CD4-positive, CD25-positive, alpha-beta regulatory T cell (primary cell): ENCODE results near the gene DHRSX. TPM values are rescaled to one million over a fixed set of nuclear protein-coding genes. Genes with fewer than 3 reads are reported as not detected.
"Not testable (repeated sequence)": the region's sequence is repeated elsewhere in the genome, so short reads cannot be mapped to it uniquely, and the experiment has no call there.

Source experiments
- ATAC-seq, 2 donors: fragments of 150-1000 bp; cut with Tn5 transposase; one replicate each; pipeline ENCODE4 v1.10.0; 2021; ENCODE audit warnings: low read depth in 2 of 2, moderate number of reproducible peaks in 2 of 2, moderate library complexity in 1 of 2
- DNase-seq, 3 donors: peaks; one replicate each; pipeline versions ENCODE4 v3.0.0 to v3.0.0-alpha.2; 2012 to 2022; ENCODE audit warnings: mixed read lengths in 1 of 3
- H3K27ac ChIP-seq: one replicate; pipeline ENCODE4 v1.7.0; 2013; ENCODE audit warnings: mild to moderate bottlenecking, low read length; ENCODE audit not compliant: insufficient read depth, poor library complexity, severe bottlenecking
- H3K27me3 ChIP-seq: one replicate; pipeline ENCODE4 v1.7.0; 2013; ENCODE audit warnings: low read length; ENCODE audit not compliant: control insufficient read depth, insufficient read depth
- H3K36me3 ChIP-seq: one replicate; pipeline ENCODE4 v1.7.0; 2013; ENCODE audit warnings: mild to moderate bottlenecking, low read length, moderate library complexity; ENCODE audit not compliant: control insufficient read depth, insufficient read depth
- H3K4me1 ChIP-seq: 2 replicates; pipeline ENCODE4 v1.7.0; 2013; ENCODE audit warnings: mild to moderate bottlenecking, low read length; ENCODE audit not compliant: insufficient read depth, control insufficient read depth, poor library complexity, severe bottlenecking
- H3K4me3 ChIP-seq: one replicate; pipeline ENCODE4 v1.7.0; 2013; ENCODE audit warnings: low read depth, mild to moderate bottlenecking, low read length, moderate library complexity
- H3K9me3 ChIP-seq, 2 experiments: 1 replicate in 1 of 2; 2 replicates in 1 of 2; pipeline ENCODE4 v1.7.0; 2013; ENCODE audit warnings: low read length in 2 of 2, mild to moderate bottlenecking in 1 of 2, moderate library complexity in 1 of 2; ENCODE audit not compliant: control insufficient read depth in 2 of 2
- H3K27ac Mint-ChIP-seq, 3 donors: one replicate each; pipeline ENCODE4 v1.8.0; 2020 to 2022; ENCODE audit warnings: mild to moderate bottlenecking in 3 of 3, mixed read lengths in 3 of 3, moderate library complexity in 2 of 3
- H3K27me3 Mint-ChIP-seq: one replicate; pipeline ENCODE4 v1.8.0; 2022; ENCODE audit warnings: mild to moderate bottlenecking, mixed read lengths
- H3K36me3 Mint-ChIP-seq: one replicate; pipeline ENCODE4 v1.8.0; 2020; ENCODE audit warnings: mixed read lengths
- H3K4me1 Mint-ChIP-seq, 4 donors: one replicate each; pipeline ENCODE4 v1.8.0; 2020 to 2022; ENCODE audit warnings: mixed read lengths in 4 of 4, mild to moderate bottlenecking in 1 of 4
- H3K4me3 Mint-ChIP-seq, 4 donors: one replicate each; pipeline ENCODE4 v1.8.0; 2020 to 2022; ENCODE audit warnings: mild to moderate bottlenecking in 4 of 4, mixed read lengths in 4 of 4, moderate library complexity in 3 of 4
- H3K9me3 Mint-ChIP-seq, 7 donors: one replicate each; pipeline ENCODE4 v1.8.0; 2020 to 2022; ENCODE audit warnings: mixed read lengths in 7 of 7, mild to moderate bottlenecking in 3 of 7, moderate library complexity in 2 of 7
- polyA plus RNA-seq, 4 donors: library from polyadenylated mRNA; unstranded; fragments of 300-500 nt; fragmentation: Illumina TruSeq; gene quantifications; one replicate each; pipeline ENCODE4 v1.2.3, GENCODE V29; 2021
- total RNA-seq: library from RNA; stranded (reverse); gene quantifications from one replicate; pipeline ENCODE4 v1.2.3, GENCODE V29; 2022

DHRSX gene
- total and polyA plus RNA-seq, 5 donors from 2014 or later, result 16.5 to 21.8 (median 18.4) TPM

- Mint-ChIP-seq H3K9me3 (peaks cover 0 to 2% (median 0%) of the 10 kb centered on the region in 7 donors), H3K4me3 (no peak overlapping the region), H3K27me3 (peaks cover 18% of the 10 kb centered on the region), H3K36me3 (no peaks in the 10 kb centered on the region), H3K27ac (no peak overlapping the region), H3K4me1 (no peaks in the 10 kb centered on the region)
- ATAC-seq (no peak), DNase-seq (no peak)
- Histone ChIP-seq H3K9me3 (no peaks in the 10 kb centered on the region), H3K4me3 (no peak overlapping the region), H3K27me3 (no peaks in the 10 kb centered on the region), H3K27ac (no peak overlapping the region), H3K36me3 (no peaks in the 10 kb centered on the region), H3K4me1 (no peaks in the 10 kb centered on the region)
Observed at GRCh38 chrX:2533424-2533823, 32.6 kb upstream of the DHRSX start.

- Mint-ChIP-seq H3K27me3 (peaks cover 11% of the 10 kb centered on the region), H3K4me1 (no peaks in the 10 kb centered on the region), H3K27ac (no peak overlapping the region), H3K4me3 (no peak overlapping the region), H3K9me3 (peaks cover 0 to 2% (median 0%) of the 10 kb centered on the region in 7 donors), H3K36me3 (no peaks in the 10 kb centered on the region)
- H3K27ac ChIP-seq, result no peak overlapping the region
- H3K27me3 ChIP-seq, result peaks cover 3% of the 10 kb centered on the region
- no peaks in the 10 kb centered on the region for H3K9me3 ChIP-seq
- no peaks in the 10 kb centered on the region for H3K36me3 ChIP-seq
- no peak overlapping the region for H3K4me3 ChIP-seq
- no peaks in the 10 kb centered on the region for H3K4me1 ChIP-seq
- DNase-seq, result no peak
- ATAC-seq, result no peak
Observed at GRCh38 chrX:2526390-2526789, 25.6 kb upstream of the DHRSX start.

- DNase-seq, result no peak
- Mint-ChIP-seq H3K4me1 (no peaks in the 10 kb centered on the region), H3K4me3 (no peak overlapping the region), H3K27me3 (peaks cover 11% of the 10 kb centered on the region), H3K27ac (no peak overlapping the region), H3K36me3 (no peaks in the 10 kb centered on the region), H3K9me3 (peaks cover 0 to 2% (median 0%) of the 10 kb centered on the region in 7 donors)
- Histone ChIP-seq H3K4me3 (no peak overlapping the region), H3K27ac (no peak overlapping the region), H3K4me1 (no peaks in the 10 kb centered on the region), H3K36me3 (no peaks in the 10 kb centered on the region), H3K27me3 (peaks cover 3% of the 10 kb centered on the region), H3K9me3 (no peaks in the 10 kb centered on the region)
- ATAC-seq, result no peak
Observed at GRCh38 chrX:2523911-2524310, 23.1 kb upstream of the DHRSX start.

GRCh38 chrX:2521927-2522386 is 21.2 kb upstream of the DHRSX start:
- Histone ChIP-seq H3K4me1 (no peaks in the 10 kb centered on the region), H3K27me3 (peaks cover 3% of the 10 kb centered on the region), H3K27ac (no peak overlapping the region), H3K4me3 (no peak overlapping the region), H3K36me3 (no peaks in the 10 kb centered on the region), H3K9me3 (no peaks in the 10 kb centered on the region)
- no peak overlapping the region for H3K4me3 Mint-ChIP-seq
- H3K4me1 Mint-ChIP-seq, result peaks cover 0 to 1% (median 0%) of the 10 kb centered on the region in 4 donors
- H3K36me3 Mint-ChIP-seq, result no peaks in the 10 kb centered on the region
- DNase-seq (no peak), ATAC-seq (no peak)
- no peaks in the 10 kb centered on the region for H3K9me3 Mint-ChIP-seq
- H3K27ac Mint-ChIP-seq, result no peak overlapping the region
- peaks cover 9% of the 10 kb centered on the region for H3K27me3 Mint-ChIP-seq

GRCh38 chrX:2521092-2521926 is 20.5 kb upstream of the DHRSX start:
- DNase-seq (no peak), ATAC-seq (peak; percentile 48 to 53)
- Mint-ChIP-seq H3K27ac (no peak overlapping the region), H3K9me3 (no peaks in the 10 kb centered on the region), H3K4me1 (peaks cover 0 to 3% (median 0%) of the 10 kb centered on the region in 4 donors), H3K4me3 (no peak overlapping the region), H3K36me3 (no peaks in the 10 kb centered on the region), H3K27me3 (peaks cover 2% of the 10 kb centered on the region)
- Histone ChIP-seq H3K36me3 (no peaks in the 10 kb centered on the region), H3K4me3 (no peak overlapping the region), H3K4me1 (no peaks in the 10 kb centered on the region), H3K27me3 (peaks cover 2% of the 10 kb centered on the region), H3K27ac (no peak overlapping the region), H3K9me3 (no peaks in the 10 kb centered on the region)

- no peaks in the 10 kb centered on the region for H3K27me3 Mint-ChIP-seq
- no peak overlapping the region for H3K27ac ChIP-seq
- H3K4me1 Mint-ChIP-seq, result peaks cover 0 to 3% (median 0%) of the 10 kb centered on the region in 4 donors
- H3K4me3 ChIP-seq, result no peak overlapping the region
- no peak for DNase-seq
- H3K4me1 ChIP-seq, result no peaks in the 10 kb centered on the region
- H3K36me3 ChIP-seq, result no peaks in the 10 kb centered on the region
- H3K36me3 Mint-ChIP-seq, result no peaks in the 10 kb centered on the region
- no peaks in the 10 kb centered on the region for H3K9me3 Mint-ChIP-seq
- H3K27me3 ChIP-seq, result no peaks in the 10 kb centered on the region
- H3K9me3 ChIP-seq, result no peaks in the 10 kb centered on the region
- no peak overlapping the region for H3K27ac Mint-ChIP-seq
- no peak for ATAC-seq
- no peak overlapping the region for H3K4me3 Mint-ChIP-seq
Observed at GRCh38 chrX:2520539-2520938, 19.8 kb upstream of the DHRSX start.

- H3K4me1 Mint-ChIP-seq, H3K4me3 ChIP-seq, H3K27me3 Mint-ChIP-seq, H3K27ac ChIP-seq, H3K9me3 Mint-ChIP-seq, ATAC-seq, H3K27me3 ChIP-seq, H3K27ac Mint-ChIP-seq, H3K36me3 Mint-ChIP-seq, H3K4me1 ChIP-seq, H3K9me3 ChIP-seq, H3K4me3 Mint-ChIP-seq, DNase-seq, H3K36me3 ChIP-seq: not testable (repeated sequence)
Observed at GRCh38 chrX:2519638-2520037, 18.9 kb upstream of the DHRSX start.

GRCh38 chrX:2517055-2517454 is 16.3 kb upstream of the DHRSX start:
- peaks cover 6% of the 10 kb centered on the region for H3K27me3 Mint-ChIP-seq
- H3K4me3 ChIP-seq, result no peak overlapping the region
- ATAC-seq (no peak), DNase-seq (no peak)
- H3K4me3 Mint-ChIP-seq, result no peak overlapping the region
- peak overlapping the region in 1 of 3 donors; percentile 17 for H3K27ac Mint-ChIP-seq
- H3K27ac ChIP-seq, result no peak overlapping the region
- no peaks in the 10 kb centered on the region for H3K36me3 ChIP-seq
- no peaks in the 10 kb centered on the region for H3K9me3 ChIP-seq
- no peaks in the 10 kb centered on the region for H3K9me3 Mint-ChIP-seq
- no peaks in the 10 kb centered on the region for H3K4me1 ChIP-seq
- no peaks in the 10 kb centered on the region for H3K27me3 ChIP-seq
- H3K4me1 Mint-ChIP-seq, result peaks cover 0 to 3% (median under 1%) of the 10 kb centered on the region in 4 donors
- no peaks in the 10 kb centered on the region for H3K36me3 Mint-ChIP-seq
